ENCODE measurements around the gene HERC3. TPM values are rescaled to one million over a fixed set of nuclear protein-coding genes. Genes with fewer than 3 reads are reported as not detected.

The HERC3 gene
- total RNA-seq, 4 donors from 2014 or later, result 37.4 to 75.4 (median 47.8) TPM

- H3K27ac ChIP-seq, result no peak overlapping the region
- no peaks in the 10 kb centered on the region for H3K9me3 ChIP-seq
- TF ChIP-seq POLR2A (IDR thresholded peaks at IDR 0.05) (no peak), CTCF (IDR thresholded peaks at IDR 0.05) (no peak)
- H3K36me3 ChIP-seq, result peaks cover 0 to 1% of the 10 kb centered on the region in 2 donors
- DNase-seq, result no peak
- no peak overlapping the region for H3K4me3 ChIP-seq (replicated peaks in 1 of 3)
- intact Hi-C loops (cut with DNase I), result loop anchor here (5.0 kb wide), 1 partner anchor 134 kb away; no protein-coding TSS in a partner anchor
- peaks cover 0 to 3% of the 10 kb centered on the region in 2 donors for H3K4me1 ChIP-seq
- H3K27me3 ChIP-seq, result no peaks in the 10 kb centered on the region
- WGBS, 2 donors, result 86 to 94% methylated on average over 2 of the region's 2 CpGs
Measured at GRCh38 chr4:88661739-88662138, 69.5 kb downstream of the HERC3 start.

DNA sequence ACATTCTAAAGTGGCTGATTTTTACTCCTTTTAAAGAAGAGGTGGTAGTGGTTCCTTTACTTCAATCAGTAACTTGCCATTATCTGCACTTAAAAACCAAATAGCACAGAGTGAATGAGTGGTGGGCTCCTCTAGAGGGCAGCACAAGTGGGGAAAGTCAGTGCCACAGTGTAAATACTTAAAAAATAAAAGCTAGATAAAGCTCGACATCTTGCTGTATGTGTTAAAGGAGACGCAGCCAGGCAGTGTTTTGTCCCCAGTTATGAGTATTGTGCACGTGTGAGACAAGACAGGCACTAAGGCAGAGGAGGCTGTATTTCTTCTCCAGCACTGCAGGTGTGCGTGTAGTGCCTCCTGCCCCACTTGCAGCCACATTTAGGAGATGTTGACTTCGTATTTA, 80.7 kb downstream of the HERC3 start:
- Histone ChIP-seq H3K27me3 (no peaks in the 10 kb centered on the region), H3K4me3 (replicated peaks in 1 of 3) (no peak overlapping the region), H3K4me1 (peaks cover 0 to 3% of the 10 kb centered on the region in 2 donors), H3K36me3 (peaks cover 0 to 7% of the 10 kb centered on the region in 2 donors), H3K9me3 (no peaks in the 10 kb centered on the region), H3K27ac (no peak overlapping the region)
- 68 to 78% methylated on average over 5 of the region's 5 CpGs for WGBS, 2 donors
- TF ChIP-seq POLR2A (IDR thresholded peaks at IDR 0.05) (no peak), CTCF (IDR thresholded peaks at IDR 0.05) (peak; percentile 12 to 50 (median 33))
- intact Hi-C loops (cut with DNase I), result no loop called here
- DNase-seq, result peak; percentile 19 to 25

DNA sequence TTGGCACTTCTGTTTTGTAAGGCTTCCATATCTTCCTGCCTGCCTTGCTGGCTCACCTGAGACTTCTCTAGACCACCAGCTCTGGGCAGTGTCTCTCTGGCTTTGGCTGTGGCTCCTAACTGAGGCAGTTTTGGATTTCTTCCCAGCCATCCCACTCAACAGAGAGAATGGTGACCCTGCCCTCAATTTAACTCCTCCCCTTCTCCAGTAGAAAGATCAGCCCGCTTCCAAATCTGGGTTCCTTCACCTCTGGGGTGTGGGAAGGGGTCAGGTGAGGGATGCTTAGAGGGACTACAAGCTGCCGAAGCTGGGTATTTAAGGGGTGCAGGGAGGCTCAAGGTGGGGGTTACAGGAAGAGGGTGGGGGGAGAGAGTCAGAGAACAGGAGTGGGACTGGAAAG, 81.6 kb downstream of the HERC3 start:
- WGBS, 2 donors, result 88% methylated on average over 2 of the region's 2 CpGs
- DNase-seq, result no peak
- H3K4me3 ChIP-seq (replicated peaks in 1 of 3), result no peak overlapping the region
- intact Hi-C loops (cut with DNase I), result no loop called here
- H3K9me3 ChIP-seq, result no peaks in the 10 kb centered on the region
- no peak overlapping the region for H3K27ac ChIP-seq
- H3K27me3 ChIP-seq, result no peaks in the 10 kb centered on the region
- peaks cover 0 to 7% of the 10 kb centered on the region in 2 donors for H3K36me3 ChIP-seq
- peaks cover 0 to 3% of the 10 kb centered on the region in 2 donors for H3K4me1 ChIP-seq
- TF ChIP-seq CTCF (IDR thresholded peaks at IDR 0.05) (no peak), POLR2A (IDR thresholded peaks at IDR 0.05) (no peak)

GRCh38 chr4:88674565-88674964, 82.3 kb downstream of the HERC3 start:
- Histone ChIP-seq H3K36me3 (peaks cover 0 to 7% of the 10 kb centered on the region in 2 donors), H3K4me1 (peaks cover 0 to 3% of the 10 kb centered on the region in 2 donors), H3K27ac (no peak overlapping the region), H3K4me3 (replicated peaks in 1 of 3) (no peak overlapping the region), H3K27me3 (no peaks in the 10 kb centered on the region), H3K9me3 (no peaks in the 10 kb centered on the region)
- TF ChIP-seq CTCF (IDR thresholded peaks at IDR 0.05), result no peak
- TF ChIP-seq POLR2A (IDR thresholded peaks at IDR 0.05), result no peak
- intact Hi-C loops (cut with DNase I), result no loop called here
- DNase-seq, result no peak

DNA sequence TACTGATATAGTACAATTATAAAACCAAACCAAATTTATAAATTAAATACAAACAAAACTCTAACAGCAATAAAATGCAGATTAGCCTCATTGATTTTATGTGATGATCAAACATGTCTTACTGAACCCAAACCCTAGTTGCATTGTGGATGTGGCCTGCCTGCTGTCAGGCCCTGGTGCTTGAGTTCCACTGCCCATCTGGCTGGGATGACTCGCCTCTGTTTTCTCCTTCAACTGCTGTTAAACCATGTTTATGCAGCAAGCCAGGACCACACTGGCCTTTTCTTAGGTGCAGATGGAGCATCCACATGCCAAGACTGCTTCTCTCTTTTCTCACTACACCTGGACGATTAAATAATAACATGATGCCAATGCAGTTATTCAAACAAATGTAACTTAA, 82.7 kb downstream of the HERC3 start:
- Histone ChIP-seq H3K27me3 (no peaks in the 10 kb centered on the region), H3K27ac (no peak overlapping the region), H3K36me3 (peaks cover 0 to 7% of the 10 kb centered on the region in 2 donors), H3K9me3 (no peaks in the 10 kb centered on the region), H3K4me3 (replicated peaks in 1 of 3) (no peak overlapping the region), H3K4me1 (peaks cover 0 to 3% of the 10 kb centered on the region in 2 donors)
- WGBS, 2 donors, result 77 to 81% methylated on average over 2 of the region's 2 CpGs
- peak in 1 of 2 donors; percentile 11 for DNase-seq
- intact Hi-C loops (cut with DNase I), result no loop called here
- TF ChIP-seq CTCF (IDR thresholded peaks at IDR 0.05) (no peak), POLR2A (IDR thresholded peaks at IDR 0.05) (no peak)

Data from thyroid gland (tissue), 4 donors.